Fibroblast of skin of right quadriceps (primary cell): ENCODE data around the gene FBXW4.

Source experiments
- DNase-seq: peaks from one replicate; pipeline ENCODE4 v3.0.0-alpha.2; 2013

FBXW4 gene

GRCh38 chr10:101564490-101564991, 130.4 kb downstream of the FBXW4 start:
- DNase-seq = no peak

GRCh38 chr10:101563497-101564040, 131.4 kb downstream of the FBXW4 start:
- no peak for DNase-seq

- no peak for DNase-seq
Measured at GRCh38 chr10:101563007-101563406, 132.0 kb downstream of the FBXW4 start.

GRCh38 chr10:101562231-101562630, 132.7 kb downstream of the FBXW4 start:
- no peak for DNase-seq

- no peak for DNase-seq
Measured at GRCh38 chr10:101561068-101561915, 133.7 kb downstream of the FBXW4 start.
